Measurements from ENCODE around the gene ITPR1.

DNA sequence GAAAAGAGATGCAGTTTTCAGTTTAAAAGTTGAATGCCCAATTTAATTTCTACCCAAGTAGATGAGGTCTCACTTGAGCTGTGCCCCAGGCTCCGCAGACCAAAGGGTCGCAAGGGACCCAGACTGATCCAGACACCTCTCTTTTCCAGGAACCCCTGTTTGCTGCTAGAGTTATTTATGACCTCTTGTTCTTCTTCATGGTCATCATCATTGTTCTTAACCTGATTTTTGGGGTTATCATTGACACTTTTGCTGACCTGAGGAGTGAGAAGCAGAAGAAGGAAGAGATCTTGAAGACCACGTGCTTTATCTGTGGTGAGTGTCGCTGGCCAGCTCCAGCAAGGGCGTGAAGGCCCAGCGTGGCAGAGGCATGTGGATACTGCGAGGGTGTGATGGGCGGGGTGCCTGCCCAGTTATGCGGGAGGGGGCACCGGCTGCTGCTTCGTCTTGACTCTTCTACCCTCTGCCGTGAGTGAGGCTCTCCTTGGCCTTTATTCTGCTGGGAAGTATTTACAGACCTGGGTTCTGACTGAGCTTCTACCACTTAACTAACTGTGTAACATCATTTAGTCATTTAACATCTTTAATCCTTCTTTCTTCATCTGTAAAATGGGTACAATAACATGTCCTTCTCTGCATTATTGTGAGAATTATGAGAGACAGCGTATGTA lies 321.9 kb downstream of the ITPR1 start:
- TF ChIP-seq FOXP2 (optimal IDR thresholded peaks at IDR 0.05; ENCODE audit: control extremely low read depth, extremely low read length, insufficient read depth) (no peak), EZH2 (IDR thresholded peaks at IDR 0.05) (no peak)

All from SK-N-MC (cell line).